ENCODE data around the gene SH2D1B. TPM values are rescaled to one million over a fixed set of nuclear protein-coding genes. Genes with fewer than 3 reads are reported as not detected.
A peak's percentile ranks its signal among the peaks of the same experiment; 100 is the strongest.

SH2D1B gene
- total RNA-seq, 1 donor from 2014 or later: not detected

DNA sequence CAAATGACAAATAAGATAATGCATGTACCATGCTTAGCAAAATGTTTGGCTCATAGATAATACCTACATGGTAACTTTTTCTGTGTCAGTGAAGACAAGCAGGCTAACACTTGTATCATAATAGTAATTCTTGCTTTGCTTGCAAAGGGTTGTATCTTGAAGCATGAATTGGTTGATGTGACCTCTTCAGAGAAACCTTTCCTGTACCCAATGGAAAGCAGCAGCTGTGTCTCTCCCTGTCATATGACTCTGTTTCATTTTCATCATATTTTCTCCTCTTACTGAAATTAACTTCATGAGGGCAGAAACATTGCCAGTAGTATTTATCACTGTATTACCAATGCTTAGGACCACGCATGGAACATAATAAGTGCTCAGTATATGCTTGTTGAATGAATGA lies 4.4 kb downstream of the SH2D1B start:
- FAIRE-seq: no peak
- no peaks in the 10 kb centered on the region for H4K20me1 ChIP-seq (ENCODE audit: insufficient read depth, low read length)
- no peaks in the 10 kb centered on the region for H3K36me3 Mint-ChIP-seq (ENCODE audit: low read depth, unreplicated experiment)

DNA sequence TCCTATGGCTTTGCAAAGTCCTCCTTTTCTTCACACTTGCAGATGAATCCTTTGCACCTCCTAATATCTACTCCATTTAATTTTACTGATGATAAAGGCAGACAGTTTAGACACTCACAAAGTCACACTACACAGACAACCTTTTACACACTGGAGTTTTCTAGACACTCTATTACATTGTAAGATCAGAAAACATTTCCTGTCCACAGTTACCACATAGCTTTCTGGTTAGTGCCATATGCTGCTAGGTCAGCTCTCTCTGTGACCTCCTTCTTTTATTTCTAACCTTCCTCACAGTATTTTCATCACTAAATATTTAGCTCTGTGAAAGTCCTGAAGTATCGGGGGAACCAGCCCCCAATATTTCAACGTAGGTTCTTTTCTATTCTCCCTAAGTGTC lies 5.1 kb downstream of the SH2D1B start:
- H3K9me3 ChIP-seq (ENCODE audit: insufficient read depth, low read depth, low read length): no peaks in the 10 kb centered on the region
- no peaks in the 10 kb centered on the region for H3K27me3 Mint-ChIP-seq (ENCODE audit: low read depth, unreplicated experiment)
- no peak for FAIRE-seq
- no peak overlapping the region for H2AFZ ChIP-seq (ENCODE audit: low read depth, low read length)
- H3K79me2 ChIP-seq (ENCODE audit: insufficient read depth, low read length): no peaks in the 10 kb centered on the region
- no peak overlapping the region for H3K27ac ChIP-seq (ENCODE audit: low read depth, low read length)
- no peak overlapping the region for H3K4me3 Mint-ChIP-seq (ENCODE audit: unreplicated experiment)
- H3K4me3 ChIP-seq (ENCODE audit: insufficient read depth, low read depth, low read length): no peak overlapping the region
- no peak overlapping the region for H3K4me2 ChIP-seq (ENCODE audit: low read length)
- H3K9me3 Mint-ChIP-seq (ENCODE audit: unreplicated experiment): no peaks in the 10 kb centered on the region
- H4K20me1 ChIP-seq (ENCODE audit: insufficient read depth, low read length): no peaks in the 10 kb centered on the region
- no peak for DNase-seq (ENCODE audit: low read depth)
- no peak overlapping the region for H3K27ac Mint-ChIP-seq (ENCODE audit: unreplicated experiment)
- peaks cover 8% of the 10 kb centered on the region for H3K4me1 ChIP-seq (ENCODE audit: insufficient read depth, low read length)
- H3K4me1 Mint-ChIP-seq (ENCODE audit: low read depth, unreplicated experiment): peaks cover 21% of the 10 kb centered on the region
- no peaks in the 10 kb centered on the region for H3K36me3 Mint-ChIP-seq (ENCODE audit: low read depth, unreplicated experiment)
- H3K9ac ChIP-seq (ENCODE audit: low read length): no peak overlapping the region
- TF ChIP-seq, protein P1, sequence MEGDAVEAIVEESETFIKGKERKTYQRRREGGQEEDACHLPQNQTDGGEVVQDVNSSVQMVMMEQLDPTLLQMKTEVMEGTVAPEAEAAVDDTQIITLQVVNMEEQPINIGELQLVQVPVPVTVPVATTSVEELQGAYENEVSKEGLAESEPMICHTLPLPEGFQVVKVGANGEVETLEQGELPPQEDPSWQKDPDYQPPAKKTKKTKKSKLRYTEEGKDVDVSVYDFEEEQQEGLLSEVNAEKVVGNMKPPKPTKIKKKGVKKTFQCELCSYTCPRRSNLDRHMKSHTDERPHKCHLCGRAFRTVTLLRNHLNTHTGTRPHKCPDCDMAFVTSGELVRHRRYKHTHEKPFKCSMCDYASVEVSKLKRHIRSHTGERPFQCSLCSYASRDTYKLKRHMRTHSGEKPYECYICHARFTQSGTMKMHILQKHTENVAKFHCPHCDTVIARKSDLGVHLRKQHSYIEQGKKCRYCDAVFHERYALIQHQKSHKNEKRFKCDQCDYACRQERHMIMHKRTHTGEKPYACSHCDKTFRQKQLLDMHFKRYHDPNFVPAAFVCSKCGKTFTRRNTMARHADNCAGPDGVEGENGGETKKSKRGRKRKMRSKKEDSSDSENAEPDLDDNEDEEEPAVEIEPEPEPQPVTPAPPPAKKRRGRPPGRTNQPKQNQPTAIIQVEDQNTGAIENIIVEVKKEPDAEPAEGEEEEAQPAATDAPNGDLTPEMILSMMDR (IDR thresholded peaks at IDR 0.05; ENCODE audit: insufficient read depth, low read depth, low read length): no peak
- TF ChIP-seq EZH2 (IDR thresholded peaks at IDR 0.05; ENCODE audit: insufficient read depth, low read length): no peak
- no peaks in the 10 kb centered on the region for H3K27me3 ChIP-seq (ENCODE audit: insufficient read depth, low read length)
- no peaks in the 10 kb centered on the region for H3K36me3 ChIP-seq (ENCODE audit: insufficient read depth, low read length)

More for the DNA sequence above, 4.4 kb downstream of the SH2D1B start:
- no peak overlapping the region for H3K4me3 ChIP-seq (ENCODE audit: insufficient read depth, low read depth, low read length)
- no peak overlapping the region for H3K27ac ChIP-seq (ENCODE audit: low read depth, low read length)
- no peaks in the 10 kb centered on the region for H3K79me2 ChIP-seq (ENCODE audit: insufficient read depth, low read length)
- DNase-seq (ENCODE audit: low read depth): no peak
- TF ChIP-seq EZH2 (IDR thresholded peaks at IDR 0.05; ENCODE audit: insufficient read depth, low read length): no peak
- TF ChIP-seq, protein P1 (IDR thresholded peaks at IDR 0.05; ENCODE audit: insufficient read depth, low read depth, low read length): no peak
- no peak overlapping the region for H3K27ac Mint-ChIP-seq (ENCODE audit: unreplicated experiment)
- no peak overlapping the region for H3K4me3 Mint-ChIP-seq (ENCODE audit: unreplicated experiment)
- H3K4me2 ChIP-seq (ENCODE audit: low read length): no peak overlapping the region
- H3K4me1 Mint-ChIP-seq (ENCODE audit: low read depth, unreplicated experiment): peaks cover 21% of the 10 kb centered on the region
- H2AFZ ChIP-seq (ENCODE audit: low read depth, low read length): no peak overlapping the region
- peaks cover 10% of the 10 kb centered on the region for H3K4me1 ChIP-seq (ENCODE audit: insufficient read depth, low read length)
- H3K27me3 ChIP-seq (ENCODE audit: insufficient read depth, low read length): no peaks in the 10 kb centered on the region
- H3K27me3 Mint-ChIP-seq (ENCODE audit: low read depth, unreplicated experiment): no peaks in the 10 kb centered on the region
- no peaks in the 10 kb centered on the region for H3K36me3 ChIP-seq (ENCODE audit: insufficient read depth, low read length)
- no peaks in the 10 kb centered on the region for H3K9me3 ChIP-seq (ENCODE audit: insufficient read depth, low read depth, low read length)
- no peak overlapping the region for H3K9ac ChIP-seq (ENCODE audit: low read length)
- H3K9me3 Mint-ChIP-seq (ENCODE audit: unreplicated experiment): no peaks in the 10 kb centered on the region

DNA sequence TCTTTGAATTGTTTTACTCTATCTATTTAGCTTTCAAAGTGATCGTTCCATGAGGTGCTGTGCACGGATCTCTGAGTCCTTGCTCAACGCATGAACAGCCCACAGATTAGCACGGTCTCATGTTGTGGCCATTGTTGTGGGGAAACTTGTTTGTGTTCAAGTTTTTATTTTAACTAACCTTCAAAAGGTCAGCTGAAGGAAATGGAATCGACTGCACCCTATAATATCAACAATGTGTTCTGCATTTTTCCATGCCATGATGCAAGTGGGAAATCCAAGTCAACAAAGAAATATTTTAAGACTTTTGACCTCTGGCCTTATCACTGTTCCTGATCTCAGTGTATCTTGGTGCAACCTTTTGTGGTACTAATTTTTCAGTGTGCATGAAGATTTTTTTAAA lies 6.1 kb downstream of the SH2D1B start:
- peaks cover 21% of the 10 kb centered on the region for H3K4me1 Mint-ChIP-seq (ENCODE audit: low read depth, unreplicated experiment)
- no peak overlapping the region for H3K27ac Mint-ChIP-seq (ENCODE audit: unreplicated experiment)
- Histone ChIP-seq H4K20me1 (ENCODE audit: insufficient read depth, low read length) (no peaks in the 10 kb centered on the region), H3K4me3 (ENCODE audit: insufficient read depth, low read depth, low read length) (no peak overlapping the region), H3K79me2 (ENCODE audit: insufficient read depth, low read length) (no peaks in the 10 kb centered on the region), H3K4me2 (ENCODE audit: low read length) (no peak overlapping the region), H3K9me3 (ENCODE audit: insufficient read depth, low read depth, low read length) (no peaks in the 10 kb centered on the region), H2AFZ (ENCODE audit: low read depth, low read length) (no peak overlapping the region), H3K36me3 (ENCODE audit: insufficient read depth, low read length) (no peaks in the 10 kb centered on the region), H3K9ac (ENCODE audit: low read length) (no peak overlapping the region), H3K4me1 (ENCODE audit: insufficient read depth, low read length) (peaks cover 3% of the 10 kb centered on the region), H3K27me3 (ENCODE audit: insufficient read depth, low read length) (no peaks in the 10 kb centered on the region), H3K27ac (ENCODE audit: low read depth, low read length) (no peak overlapping the region)
- no peaks in the 10 kb centered on the region for H3K27me3 Mint-ChIP-seq (ENCODE audit: low read depth, unreplicated experiment)
- no peaks in the 10 kb centered on the region for H3K36me3 Mint-ChIP-seq (ENCODE audit: low read depth, unreplicated experiment)
- TF ChIP-seq EZH2 (IDR thresholded peaks at IDR 0.05; ENCODE audit: insufficient read depth, low read length): no peak
- TF ChIP-seq, protein P1 (IDR thresholded peaks at IDR 0.05; ENCODE audit: insufficient read depth, low read depth, low read length): no peak
- H3K9me3 Mint-ChIP-seq (ENCODE audit: unreplicated experiment): no peaks in the 10 kb centered on the region
- no peak for DNase-seq (ENCODE audit: low read depth)
- FAIRE-seq: peak; percentile 45
- H3K4me3 Mint-ChIP-seq (ENCODE audit: unreplicated experiment): no peak overlapping the region

All from astrocyte (in vitro differentiated cells and primary cell).